Measurements from ENCODE around the gene ZC3H12D.
A peak's percentile ranks its signal among the peaks of the same experiment; 100 is the strongest.

The ZC3H12D gene

GRCh38 chr6:149443411-149444181 is 41.2 kb downstream of the ZC3H12D start:
- peak; percentile 57 for DNase-seq (ENCODE audit: low spot score)

- DNase-seq (ENCODE audit: low spot score) = no peak
Observed at GRCh38 chr6:149441740-149442139, 43.1 kb downstream of the ZC3H12D start.

GRCh38 chr6:149440735-149441671 is 43.8 kb downstream of the ZC3H12D start:
- DNase-seq (ENCODE audit: low spot score) = no peak

- DNase-seq (ENCODE audit: low spot score) = no peak
Observed at GRCh38 chr6:149439626-149440025, 45.2 kb downstream of the ZC3H12D start.

GRCh38 chr6:149438855-149439254 is 46.0 kb downstream of the ZC3H12D start:
- no peak for DNase-seq (ENCODE audit: low spot score)

- no peak for DNase-seq (ENCODE audit: low spot score)
Observed at GRCh38 chr6:149437212-149437611, 47.6 kb downstream of the ZC3H12D start.

- DNase-seq (ENCODE audit: low spot score) = no peak
Observed at GRCh38 chr6:149436647-149437046, 48.2 kb downstream of the ZC3H12D start.

- no peak for DNase-seq (ENCODE audit: low spot score)
Observed at GRCh38 chr6:149435919-149436586, 48.8 kb downstream of the ZC3H12D start.

GRCh38 chr6:149433881-149434280 is 50.9 kb downstream of the ZC3H12D start:
- no peak for DNase-seq (ENCODE audit: low spot score)

GRCh38 chr6:149433405-149433804 is 51.4 kb downstream of the ZC3H12D start:
- DNase-seq (ENCODE audit: low spot score) = no peak

- peak; percentile 75 for DNase-seq (ENCODE audit: low spot score)
Observed at GRCh38 chr6:149431905-149432775, 52.7 kb downstream of the ZC3H12D start.

- no peak for DNase-seq (ENCODE audit: low spot score)
Observed at GRCh38 chr6:149429427-149430360, 55.1 kb downstream of the ZC3H12D start.

- DNase-seq (ENCODE audit: low spot score) = no peak
Observed at GRCh38 chr6:149428606-149429005, 56.2 kb downstream of the ZC3H12D start.

GRCh38 chr6:149425754-149426153 is 59.1 kb downstream of the ZC3H12D start:
- DNase-seq (ENCODE audit: low spot score) = no peak

GRCh38 chr6:149425224-149425623 is 59.6 kb downstream of the ZC3H12D start:
- DNase-seq (ENCODE audit: low spot score) = no peak

- no peak for DNase-seq (ENCODE audit: low spot score)
Observed at GRCh38 chr6:149423964-149424440, 60.8 kb downstream of the ZC3H12D start.

- no peak for DNase-seq (ENCODE audit: low spot score)
Observed at GRCh38 chr6:149422581-149422980, 62.2 kb downstream of the ZC3H12D start.

- DNase-seq (ENCODE audit: low spot score) = no peak
Observed at GRCh38 chr6:149421132-149421531, 63.7 kb downstream of the ZC3H12D start.

- DNase-seq (ENCODE audit: low spot score) = no peak
Observed at GRCh38 chr6:149419696-149420404, 65.0 kb downstream of the ZC3H12D start.

- no peak for DNase-seq (ENCODE audit: low spot score)
Observed at GRCh38 chr6:149414821-149415220, 70.0 kb downstream of the ZC3H12D start.
